Measurements from ENCODE around the gene FOXM1.
A peak's percentile ranks its signal among the peaks of the same experiment; 100 is the strongest.

FOXM1 gene

GRCh38 chr12:2895511-2895910 is 18.5 kb upstream of the FOXM1 start:
- TF ChIP-seq CTCF (IDR thresholded peaks at IDR 0.05): no peak
- H3K27me3 ChIP-seq: peaks cover 18% of the 10 kb centered on the region
- H3K36me3 ChIP-seq: no peaks in the 10 kb centered on the region
- H3K4me1 ChIP-seq (ENCODE audit: control insufficient read depth in 1 of 2, insufficient read depth in 1 of 2, low read depth in 1 of 2, low read length in 1 of 2): peaks cover 5 to 6% of the 10 kb centered on the region in 2 experiments
- H3K27ac ChIP-seq: no peak overlapping the region
- no peak overlapping the region for H3K4me3 ChIP-seq (ENCODE audit: low read depth in 1 of 2, low read length in 1 of 2)
- no peaks in the 10 kb centered on the region for H3K9me3 ChIP-seq

- Histone ChIP-seq H3K27ac (no peak overlapping the region), H3K4me1 (ENCODE audit: control insufficient read depth in 1 of 2, insufficient read depth in 1 of 2, low read depth in 1 of 2, low read length in 1 of 2) (peaks cover 9 to 10% of the 10 kb centered on the region in 2 experiments), H3K36me3 (no peaks in the 10 kb centered on the region), H3K27me3 (peaks cover 18% of the 10 kb centered on the region), H3K9me3 (no peaks in the 10 kb centered on the region), H3K4me3 (ENCODE audit: low read depth in 1 of 2, low read length in 1 of 2) (no peak overlapping the region)
- no peak for TF ChIP-seq CTCF (IDR thresholded peaks at IDR 0.05)
These were observed 18.1 kb upstream of the FOXM1 start for GRCh38 chr12:2895051-2895451.

- no peak overlapping the region for H3K4me3 ChIP-seq (ENCODE audit: low read depth in 1 of 2, low read length in 1 of 2)
- H3K36me3 ChIP-seq: peaks cover 5% of the 10 kb centered on the region
- no peaks in the 10 kb centered on the region for H3K9me3 ChIP-seq
- no peak overlapping the region for H3K27ac ChIP-seq
- TF ChIP-seq CTCF (IDR thresholded peaks at IDR 0.05): no peak
- H3K4me1 ChIP-seq (ENCODE audit: control insufficient read depth in 1 of 2, insufficient read depth in 1 of 2, low read depth in 1 of 2, low read length in 1 of 2): peaks cover 10 to 11% of the 10 kb centered on the region in 2 experiments
- H3K27me3 ChIP-seq: peaks cover 18% of the 10 kb centered on the region
These were observed 16.0 kb upstream of the FOXM1 start for GRCh38 chr12:2893007-2893406.

GRCh38 chr12:2892246-2892645 is 15.3 kb upstream of the FOXM1 start:
- peaks cover 11% of the 10 kb centered on the region for H3K36me3 ChIP-seq
- no peak for TF ChIP-seq CTCF (IDR thresholded peaks at IDR 0.05)
- no peaks in the 10 kb centered on the region for H3K9me3 ChIP-seq
- no peak overlapping the region for H3K27ac ChIP-seq
- H3K27me3 ChIP-seq: peaks cover 18% of the 10 kb centered on the region
- H3K4me3 ChIP-seq (ENCODE audit: low read depth in 1 of 2, low read length in 1 of 2): no peak overlapping the region
- peaks cover 10 to 11% of the 10 kb centered on the region in 2 experiments for H3K4me1 ChIP-seq (ENCODE audit: control insufficient read depth in 1 of 2, insufficient read depth in 1 of 2, low read depth in 1 of 2, low read length in 1 of 2)

- Histone ChIP-seq H3K27me3 (peaks cover 18% of the 10 kb centered on the region), H3K4me3 (ENCODE audit: low read depth in 1 of 2, low read length in 1 of 2) (peak overlapping the region; percentile 83 to 96), H3K4me1 (ENCODE audit: control insufficient read depth in 1 of 2, insufficient read depth in 1 of 2, low read depth in 1 of 2, low read length in 1 of 2) (peaks cover 10 to 11% of the 10 kb centered on the region in 2 experiments), H3K36me3 (peaks cover 11% of the 10 kb centered on the region), H3K9me3 (no peaks in the 10 kb centered on the region), H3K27ac (peak overlapping the region; percentile 41)
- no peak for TF ChIP-seq CTCF (IDR thresholded peaks at IDR 0.05)
These were observed 14.5 kb upstream of the FOXM1 start for GRCh38 chr12:2891240-2892053.
